IMR-90 (cell line): ENCODE data around the gene FAM174C. TPM values are rescaled to one million over a fixed set of nuclear protein-coding genes. Genes with fewer than 3 reads are reported as not detected.

ENCODE experiments used
- ATAC-seq: fragments of 200-7000 bp; cut with Tn5 transposase; 2 replicates; pipeline ENCODE4 v1.9.1; 2020; ENCODE audit warnings: low read depth, mild to moderate bottlenecking, moderate library complexity
- BruUV-seq: library from RNA; stranded (reverse); fragments of 400-500 nt; replicated peaks from 2 replicates; lab custom pipeline; 2021; lab: Mats Ljungman, UMichigan
- CTCF ChIA-PET: fragments of 300-600 bp; formaldehyde crosslinking; extraction: SDS; loops from one replicate; lab custom pipeline; 2021; ENCODE audit warnings: antibody characterized with exemption; lab: Yijun Ruan, JAX
- POLR2A ChIA-PET: fragments of 300-600 bp; sonication (Branson Sonifier 250); formaldehyde crosslinking; loops from one replicate; lab custom pipeline; 2022; ENCODE audit warnings: antibody characterized with exemption; ENCODE audit not compliant: unreplicated experiment; lab: Charles Lee
- DNase-seq: peaks from one replicate; pipeline ENCODE4 v3.0.0; 2013
- H2AFZ ChIP-seq: replicated peaks from 2 replicates; pipeline ENCODE3; 2013; ENCODE audit warnings: low read length, mild to moderate bottlenecking; ENCODE audit not compliant: poor library complexity
- H2AK5ac ChIP-seq: 2 replicates; pipeline ENCODE4 v1.6.1; 2013; ENCODE audit warnings: low read depth, low read length, inconsistent platforms
- H2AK9ac ChIP-seq: replicated peaks from 2 replicates; pipeline ENCODE3; 2013; ENCODE audit warnings: mild to moderate bottlenecking, low read depth, low read length, moderate library complexity; ENCODE audit not compliant: poor library complexity
- H2BK120ac ChIP-seq: 2 replicates; pipeline ENCODE4 v1.6.1; 2013; ENCODE audit warnings: low read depth, low read length, inconsistent platforms
- H2BK15ac ChIP-seq: 3 replicates; pipeline ENCODE4 v1.6.1; 2013; ENCODE audit warnings: low read depth, low read length, inconsistent platforms
- H2BK20ac ChIP-seq: 2 replicates; pipeline ENCODE4 v1.6.1; 2013; ENCODE audit warnings: low read depth, mild to moderate bottlenecking, inconsistent platforms, low read length, moderate library complexity
- H2BK5ac ChIP-seq: 2 replicates; pipeline ENCODE4 v1.6.1; 2013; ENCODE audit warnings: mild to moderate bottlenecking, low read depth, low read length, inconsistent platforms; ENCODE audit not compliant: poor library complexity, severe bottlenecking
- H3K14ac ChIP-seq: replicated peaks from 2 replicates; pipeline ENCODE4 v1.6.1; 2013; ENCODE audit warnings: low read depth, low read length, inconsistent platforms
- H3K18ac ChIP-seq: 2 replicates; pipeline ENCODE4 v1.6.1; 2013; ENCODE audit warnings: low read depth, low read length, control low read depth
- H3K23ac ChIP-seq: 2 replicates; pipeline ENCODE4 v1.6.1; 2013; ENCODE audit warnings: low read depth, low read length, inconsistent platforms
- H3K27ac ChIP-seq: 2 replicates; pipeline ENCODE4 v1.5.1; 2013; ENCODE audit warnings: mild to moderate bottlenecking, control low read depth, low read length; ENCODE audit not compliant: insufficient read depth
- H3K27me3 ChIP-seq: 2 replicates; pipeline ENCODE4 v1.6.1; 2013; ENCODE audit warnings: low read length; ENCODE audit not compliant: control insufficient read depth, insufficient read depth
- H3K36me3 ChIP-seq: 2 replicates; pipeline ENCODE4 v1.6.1; 2013; ENCODE audit warnings: low read length, mixed read lengths; ENCODE audit not compliant: control insufficient read depth, insufficient read depth
- H3K4ac ChIP-seq: 2 replicates; pipeline ENCODE4 v1.6.1; 2013; ENCODE audit warnings: low read depth, low read length, inconsistent platforms
- H3K4me1 ChIP-seq: 2 replicates; pipeline ENCODE4 v1.6.1; 2013; ENCODE audit warnings: low read length, mixed read lengths; ENCODE audit not compliant: control insufficient read depth, insufficient read depth
- H3K4me2 ChIP-seq: 2 replicates; pipeline ENCODE4 v1.6.1; 2013; ENCODE audit warnings: low read depth, mild to moderate bottlenecking, control low read depth, low read length, moderate library complexity
- H3K4me3 ChIP-seq: 2 replicates; pipeline ENCODE4 v1.5.1; 2013; ENCODE audit warnings: low read depth, mild to moderate bottlenecking, control low read depth, low read length, moderate library complexity; ENCODE audit not compliant: insufficient read depth
- H3K56ac ChIP-seq: 2 replicates; pipeline ENCODE4 v1.6.1; 2013; ENCODE audit warnings: low read length, inconsistent platforms; ENCODE audit not compliant: insufficient read depth; ENCODE audit errors: extremely low read depth
- H3K79me1 ChIP-seq, 2 experiments: 2 replicates each; pipeline ENCODE4 v1.6.1; 2013; ENCODE audit warnings: low read length in 2 of 2, inconsistent platforms in 1 of 2, low read depth in 1 of 2
- H3K9ac ChIP-seq: 2 replicates; pipeline ENCODE4 v1.6.1; 2013; ENCODE audit warnings: low read depth, low read length, control low read depth
- H3K9me1 ChIP-seq: 2 replicates; pipeline ENCODE4 v1.6.1; 2013; ENCODE audit warnings: low read length, inconsistent platforms; ENCODE audit not compliant: insufficient read depth
- H3K9me3 ChIP-seq: 2 replicates; pipeline ENCODE4 v1.6.1; 2013; ENCODE audit warnings: low read length; ENCODE audit not compliant: control insufficient read depth, insufficient read depth
- H4K20me1 ChIP-seq: 2 replicates; pipeline ENCODE4 v1.6.1; 2013; ENCODE audit warnings: low read length, inconsistent platforms; ENCODE audit not compliant: insufficient read depth
- H4K5ac ChIP-seq: 2 replicates; pipeline ENCODE4 v1.6.1; 2013; ENCODE audit warnings: mild to moderate bottlenecking, low read depth, low read length, control low read depth
- H4K8ac ChIP-seq, 2 experiments: 2 replicates each; pipeline ENCODE4 v1.6.1; 2013; ENCODE audit warnings: low read depth in 2 of 2, low read length in 2 of 2, control low read depth in 1 of 2, inconsistent platforms in 1 of 2
- H4K91ac ChIP-seq: 2 replicates; pipeline ENCODE4 v1.6.1; 2013; ENCODE audit warnings: low read depth, low read length, inconsistent platforms; ENCODE audit not compliant: insufficient read depth
- FOS ChIP-seq: fragments of 150-350 bp; IDR thresholded peaks from 2 replicates; pipeline ENCODE4 v1.6.1; 2016; ENCODE audit warnings: low read depth, low read length
- MXI1 ChIP-seq: IDR thresholded peaks from 2 replicates; pipeline ENCODE4 v1.6.1; 2012; ENCODE audit warnings: low read depth, mild to moderate bottlenecking, low read length, moderate library complexity, borderline replicate concordance
- POLR2A ChIP-seq: IDR thresholded peaks from 2 replicates; pipeline ENCODE4 v1.6.1; 2012; ENCODE audit warnings: mild to moderate bottlenecking, low read depth, low read length
- SMC3 ChIP-seq: fragments of 150-350 bp; IDR thresholded peaks from 2 replicates; pipeline ENCODE4 v1.6.1; 2016; ENCODE audit warnings: low read depth, mild to moderate bottlenecking, antibody characterized with exemption, low read length, moderate library complexity
- WGBS, 2 experiments: methylation state at CpG; one replicate each; pipeline versions ENCODE4 v1.1.5 to v1.1.7; 2013; ENCODE audit warnings: missing lambda C conversion rate in 2 of 2; ENCODE audit not compliant: insufficient read length in 1 of 2; ENCODE audit errors: extremely low coverage in 2 of 2; 5-methylcytosine and 5-hydroxymethylcytosine counted together
- dilution Hi-C: fragments of 300-500 bp; cut with HindIII; formaldehyde crosslinking; loops from one replicate; pipeline ENCODE4 v1.14.3; 2018; ENCODE audit warnings: low sequenced_read_pairs; ENCODE audit not compliant: unreplicated experiment
- in situ Hi-C: fragments of 300-500 bp; cut with MboI; formaldehyde crosslinking; loops from 3 replicates; pipeline ENCODE4 v1.14.3; 2019; ENCODE audit warnings: low sequenced_read_pairs, inconsistent platforms, mixed read lengths
- intact Hi-C: fragments of 100-400 bp; cut with micrococcal nuclease; formaldehyde crosslinking; loops from 2 replicates; pipeline ENCODE4 v1.10.0; 2022
- polyA plus RNA-seq, 3 experiments: library from polyadenylated mRNA; depleted of rRNA; stranded (reverse); fragments of >200 nt; gene quantifications; 2 replicates each; pipeline ENCODE4 v1.2.3, GENCODE V29; 2012; ENCODE audit warnings: low replicate concordance in 1 of 3
- total RNA-seq: library from RNA; depleted of rRNA; stranded (reverse); fragments of >200 nt; gene quantifications from 2 replicates; pipeline ENCODE4 v1.2.3, GENCODE V29; 2012

The FAM174C gene
- total and polyA plus RNA-seq, 2 of the 4 experiments (the other 2 are of a cell fraction): 7.5 to 61.8 TPM

DNA sequence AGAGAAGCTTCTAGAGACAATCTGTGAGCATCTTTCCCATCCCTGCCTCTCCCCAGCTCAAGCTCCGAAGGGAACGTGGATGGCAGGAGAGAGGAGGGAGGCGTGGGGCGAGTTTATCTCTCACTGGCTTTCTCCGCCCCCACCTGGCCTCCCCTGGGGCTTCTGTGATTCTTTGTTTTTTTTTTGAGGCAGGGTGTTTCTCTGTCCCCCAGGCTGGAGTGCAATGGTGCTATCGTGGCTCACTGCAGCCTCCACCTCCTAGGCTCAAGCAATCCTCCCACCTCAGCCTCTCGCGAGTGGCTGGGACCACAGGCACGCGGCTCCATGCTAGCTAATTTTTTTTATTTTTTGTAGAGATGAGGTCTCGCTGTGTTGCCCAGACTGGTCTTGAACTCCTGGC is 33.4 kb downstream of the FAM174C start:
- dilution Hi-C loops: no loop called here

More for the DNA sequence above, 33.4 kb downstream of the FAM174C start:
- Histone ChIP-seq H3K27ac (no peak overlapping the region), H3K36me3 (no peaks in the 10 kb centered on the region), H2BK15ac (no peak overlapping the region), H2BK20ac (no peak overlapping the region), H4K20me1 (no peaks in the 10 kb centered on the region; the same call in 1 of the 2 replicates), H3K27me3 (peaks cover 2% of the 10 kb centered on the region; the same call in 1 of the 2 replicates), H3K56ac (no peak overlapping the region), H2BK5ac (no peak overlapping the region), H3K4me2 (no peak overlapping the region), H4K8ac (no peak overlapping the region), H2AFZ (no peak overlapping the region), H2AK9ac (no peak overlapping the region), H3K4ac (no peak overlapping the region), H3K9ac (no peak overlapping the region), H4K91ac (no peak overlapping the region), H4K5ac (no peak overlapping the region), H3K4me3 (no peak overlapping the region), H2BK120ac (no peak overlapping the region), H3K9me3 (no peaks in the 10 kb centered on the region), H3K9me1 (no peaks in the 10 kb centered on the region), H3K18ac (no peak overlapping the region), H2AK5ac (no peak overlapping the region), H3K4me1 (no peaks in the 10 kb centered on the region), H3K14ac (no peak overlapping the region), H3K79me1 (no peaks in the 10 kb centered on the region), H3K23ac (no peak overlapping the region)
- TF ChIP-seq MXI1 (no peak), FOS (no peak), POLR2A (no peak), SMC3 (no peak)
- DNase-seq (no peak), ATAC-seq (no peak)
- intact Hi-C loops: no loop called here
- ChIA-PET POLR2A (interaction anchor here (0.7 kb wide), 1 partner anchor 164 kb away, joined by 8 read pairs; no protein-coding TSS in a partner anchor), CTCF (no interaction called here)
- no CpG with 5 or more reads among the region's 11 CpGs for WGBS, 2 experiments
- in situ Hi-C loops: no loop called here
- no TSS peak for BruUV-seq
